ENCODE measurements around the gene TENT5C.

- TF ChIP-seq CTCF (IDR thresholded peaks at IDR 0.05), result no peak
- TF ChIP-seq POLR2AphosphoS5 (IDR thresholded peaks at IDR 0.05), result peak in 1 of 3 donors; percentile 19
These were observed 13.7 kb upstream of the TENT5C start for GRCh38 chr1:117592155-117592554.

All from breast epithelium (tissue), 3 donors.